Activated naive CD8-positive, alpha-beta T cell treated with anti-CD3 and anti-CD28 coated beads, Interleukin-2, amount 50 U/mL, for 16 hours (primary cell): ENCODE measurements around the gene LETM1.

ENCODE experiments used
- DNase-seq: peaks from one replicate; pipeline ENCODE4 v3.0.0-alpha.2; 2020; ENCODE audit warnings: low read depth, low spot score

The LETM1 gene

GRCh38 chr4:1807332-1807777 lies 48.6 kb downstream of the LETM1 start:
- DNase-seq: no peak

DNA sequence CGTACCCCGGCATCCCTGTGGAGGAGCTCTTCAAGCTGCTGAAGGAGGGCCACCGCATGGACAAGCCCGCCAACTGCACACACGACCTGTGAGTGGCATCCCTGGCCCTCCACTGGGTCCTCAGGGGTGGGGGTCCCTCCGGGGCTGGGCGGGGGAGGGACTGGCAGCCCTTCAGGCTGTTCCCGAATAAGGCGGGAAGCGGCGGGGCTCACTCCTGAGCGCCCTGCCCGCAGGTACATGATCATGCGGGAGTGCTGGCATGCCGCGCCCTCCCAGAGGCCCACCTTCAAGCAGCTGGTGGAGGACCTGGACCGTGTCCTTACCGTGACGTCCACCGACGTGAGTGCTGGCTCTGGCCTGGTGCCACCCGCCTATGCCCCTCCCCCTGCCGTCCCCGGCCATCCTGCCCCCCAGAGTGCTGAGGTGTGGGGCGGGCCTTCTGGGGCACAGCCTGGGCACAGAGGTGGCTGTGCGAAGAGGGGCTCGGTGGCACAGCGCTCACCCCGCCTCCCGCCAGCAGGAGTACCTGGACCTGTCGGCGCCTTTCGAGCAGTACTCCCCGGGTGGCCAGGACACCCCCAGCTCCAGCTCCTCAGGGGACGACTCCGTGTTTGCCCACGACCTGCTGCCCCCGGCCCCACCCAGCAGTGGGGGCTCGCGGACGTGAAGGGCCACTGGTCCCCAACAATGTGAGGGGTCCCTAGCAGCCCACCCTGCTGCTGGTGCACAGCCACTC lies 49.2 kb downstream of the LETM1 start:
- no peak for DNase-seq

GRCh38 chr4:1806223-1806564 lies 49.8 kb downstream of the LETM1 start:
- DNase-seq: no peak

- DNase-seq: no peak
Measured at GRCh38 chr4:1805493-1806222, 50.3 kb downstream of the LETM1 start.

DNA sequence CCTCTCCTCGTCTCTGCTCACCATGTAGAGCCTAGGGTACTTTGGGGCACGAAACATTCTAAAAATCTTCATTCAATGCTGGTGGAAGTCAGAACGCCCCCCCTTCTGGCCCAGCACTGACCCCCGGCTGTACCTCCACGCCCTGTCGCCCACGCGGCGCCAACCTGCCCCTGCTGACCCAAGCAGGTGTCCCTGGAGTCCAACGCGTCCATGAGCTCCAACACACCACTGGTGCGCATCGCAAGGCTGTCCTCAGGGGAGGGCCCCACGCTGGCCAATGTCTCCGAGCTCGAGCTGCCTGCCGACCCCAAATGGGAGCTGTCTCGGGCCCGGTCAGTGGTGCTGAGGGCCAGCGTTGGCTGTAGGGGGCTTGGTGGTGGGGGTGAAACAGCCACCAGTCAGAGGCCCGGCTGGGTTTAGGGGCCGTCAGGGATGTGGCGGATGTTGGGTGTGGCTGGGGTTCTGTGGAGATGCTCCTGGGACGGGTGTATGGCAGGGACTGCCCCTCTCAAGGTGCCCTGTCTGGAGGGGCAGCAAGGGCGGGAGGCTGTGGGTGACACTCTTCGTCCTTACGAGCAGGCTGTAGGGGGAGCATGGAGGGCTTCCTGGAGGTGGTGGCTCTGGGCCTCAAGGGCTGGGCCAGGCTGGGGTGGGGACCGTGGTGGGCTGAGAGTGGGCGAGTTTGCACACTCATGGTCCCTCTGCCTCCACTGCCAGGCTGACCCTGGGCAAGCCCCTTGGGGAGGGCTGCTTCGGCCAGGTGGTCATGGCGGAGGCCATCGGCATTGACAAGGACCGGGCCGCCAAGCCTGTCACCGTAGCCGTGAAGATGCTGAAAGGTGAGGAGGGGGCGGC lies 51.1 kb downstream of the LETM1 start:
- DNase-seq: no peak

DNA sequence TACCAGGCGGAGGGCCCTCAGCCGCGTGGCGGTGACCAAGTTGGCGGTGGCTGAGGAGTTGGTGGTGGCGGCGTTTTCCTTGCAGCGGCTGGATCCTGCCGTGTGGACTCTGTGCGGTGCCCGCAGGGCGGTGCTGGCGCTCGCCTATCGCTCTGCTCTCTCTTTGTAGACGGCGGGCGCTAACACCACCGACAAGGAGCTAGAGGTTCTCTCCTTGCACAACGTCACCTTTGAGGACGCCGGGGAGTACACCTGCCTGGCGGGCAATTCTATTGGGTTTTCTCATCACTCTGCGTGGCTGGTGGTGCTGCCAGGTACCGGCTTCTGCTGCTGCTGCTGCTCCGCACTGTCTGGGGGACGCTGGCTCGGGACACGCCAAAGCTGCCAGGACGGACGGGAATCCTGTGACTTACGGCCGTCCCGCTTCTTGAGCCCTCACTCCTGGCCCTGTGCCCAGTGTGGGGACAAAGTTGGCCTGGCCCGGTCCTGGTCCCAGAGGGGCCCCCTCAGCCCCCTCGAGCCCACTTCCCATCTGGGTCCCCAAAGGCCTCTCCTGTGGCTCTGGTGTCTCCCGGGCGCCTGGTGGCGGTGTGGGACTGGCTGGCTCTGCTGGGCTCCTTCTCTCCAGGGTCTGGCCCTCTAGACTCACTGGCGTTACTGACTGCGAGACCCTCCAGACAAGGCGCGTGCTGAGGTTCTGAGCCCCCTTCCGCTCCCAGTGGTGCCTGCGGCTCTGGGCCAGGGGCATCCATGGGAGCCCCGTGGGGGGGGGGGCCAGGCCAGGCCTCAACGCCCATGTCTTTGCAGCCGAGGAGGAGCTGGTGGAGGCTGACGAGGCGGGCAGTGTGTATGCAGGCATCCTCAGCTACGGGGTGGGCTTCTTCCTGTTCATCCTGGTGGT lies 52.2 kb downstream of the LETM1 start:
- DNase-seq: no peak

GRCh38 chr4:1802720-1803522 lies 53.0 kb downstream of the LETM1 start:
- no peak for DNase-seq

GRCh38 chr4:1802151-1802715 lies 53.7 kb downstream of the LETM1 start:
- no peak for DNase-seq

DNA sequence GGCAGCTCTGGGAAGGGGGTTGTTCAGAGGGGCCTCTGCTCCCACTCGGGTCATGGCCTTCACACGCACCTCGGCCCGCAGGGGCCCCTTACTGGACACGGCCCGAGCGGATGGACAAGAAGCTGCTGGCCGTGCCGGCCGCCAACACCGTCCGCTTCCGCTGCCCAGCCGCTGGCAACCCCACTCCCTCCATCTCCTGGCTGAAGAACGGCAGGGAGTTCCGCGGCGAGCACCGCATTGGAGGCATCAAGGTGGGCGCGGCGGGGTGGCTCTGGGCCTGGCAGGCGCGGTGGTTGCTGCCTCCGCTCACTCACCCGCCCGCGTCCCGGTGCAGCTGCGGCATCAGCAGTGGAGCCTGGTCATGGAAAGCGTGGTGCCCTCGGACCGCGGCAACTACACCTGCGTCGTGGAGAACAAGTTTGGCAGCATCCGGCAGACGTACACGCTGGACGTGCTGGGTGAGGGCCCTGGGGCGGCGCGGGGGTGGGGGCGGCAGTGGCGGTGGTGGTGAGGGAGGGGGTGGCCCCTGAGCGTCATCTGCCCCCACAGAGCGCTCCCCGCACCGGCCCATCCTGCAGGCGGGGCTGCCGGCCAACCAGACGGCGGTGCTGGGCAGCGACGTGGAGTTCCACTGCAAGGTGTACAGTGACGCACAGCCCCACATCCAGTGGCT lies 54.5 kb downstream of the LETM1 start:
- no peak for DNase-seq

DNA sequence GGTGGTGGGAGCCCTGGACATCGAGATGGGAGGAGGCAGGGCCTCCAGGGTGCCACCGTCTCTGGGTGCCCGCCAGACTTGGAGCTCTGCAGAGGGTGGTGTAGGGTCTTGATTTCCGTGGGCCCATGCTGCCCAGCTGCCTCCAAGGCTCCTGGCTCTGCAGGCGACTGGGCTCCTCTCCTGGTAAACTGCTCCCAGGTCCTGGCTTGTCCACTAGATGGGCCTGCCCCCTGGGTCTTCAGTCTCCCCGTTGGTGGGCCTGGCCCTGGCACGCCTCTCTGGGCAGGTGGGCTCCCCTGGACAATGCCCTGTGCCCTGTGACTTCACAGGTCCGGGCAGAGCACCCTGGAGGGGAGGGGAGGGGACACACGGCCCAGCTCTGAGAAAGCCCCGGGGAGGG lies 55.2 kb downstream of the LETM1 start:
- DNase-seq: no peak

DNA sequence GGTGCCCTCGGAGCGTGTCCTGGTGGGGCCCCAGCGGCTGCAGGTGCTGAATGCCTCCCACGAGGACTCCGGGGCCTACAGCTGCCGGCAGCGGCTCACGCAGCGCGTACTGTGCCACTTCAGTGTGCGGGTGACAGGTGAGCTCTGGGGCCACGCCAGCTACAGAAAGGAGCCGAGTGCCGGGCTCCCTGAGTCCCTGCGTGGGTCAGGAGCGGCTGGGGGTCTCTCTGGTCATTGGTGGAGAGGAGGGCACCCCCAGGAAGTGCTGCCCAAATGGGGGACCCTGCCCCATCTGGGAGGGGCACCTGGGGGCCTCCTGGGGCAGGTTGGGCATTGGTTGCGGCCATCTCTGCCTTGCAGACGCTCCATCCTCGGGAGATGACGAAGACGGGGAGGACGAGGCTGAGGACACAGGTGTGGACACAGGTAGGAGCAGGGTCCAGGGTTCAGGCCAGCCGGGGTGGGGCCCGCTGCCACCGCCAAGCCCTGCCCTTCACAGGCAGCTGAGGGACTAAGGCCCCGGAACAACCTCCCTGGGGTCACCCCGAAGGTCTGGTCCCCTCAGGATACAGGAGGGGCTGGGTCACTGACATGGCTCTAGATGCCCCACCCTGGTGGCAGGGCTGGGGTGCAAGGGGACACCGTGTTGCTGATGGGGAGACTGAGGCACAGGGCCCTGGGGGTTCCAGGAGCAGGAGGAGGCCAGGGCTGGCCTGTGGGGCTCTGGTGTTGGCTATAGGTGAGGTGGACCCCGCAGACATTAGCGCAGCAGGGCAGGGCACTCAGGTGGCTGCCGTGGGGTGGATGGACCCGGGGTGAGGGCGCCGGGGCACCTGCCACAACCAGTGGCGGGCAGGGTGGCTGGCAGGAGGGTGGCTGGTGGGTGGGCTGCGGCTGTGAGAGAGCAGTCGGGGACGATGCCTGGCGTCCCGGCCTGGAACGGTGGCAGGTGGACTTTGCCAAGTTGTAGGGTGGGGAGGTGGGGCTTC lies 56.3 kb downstream of the LETM1 start:
- no peak for DNase-seq

DNA sequence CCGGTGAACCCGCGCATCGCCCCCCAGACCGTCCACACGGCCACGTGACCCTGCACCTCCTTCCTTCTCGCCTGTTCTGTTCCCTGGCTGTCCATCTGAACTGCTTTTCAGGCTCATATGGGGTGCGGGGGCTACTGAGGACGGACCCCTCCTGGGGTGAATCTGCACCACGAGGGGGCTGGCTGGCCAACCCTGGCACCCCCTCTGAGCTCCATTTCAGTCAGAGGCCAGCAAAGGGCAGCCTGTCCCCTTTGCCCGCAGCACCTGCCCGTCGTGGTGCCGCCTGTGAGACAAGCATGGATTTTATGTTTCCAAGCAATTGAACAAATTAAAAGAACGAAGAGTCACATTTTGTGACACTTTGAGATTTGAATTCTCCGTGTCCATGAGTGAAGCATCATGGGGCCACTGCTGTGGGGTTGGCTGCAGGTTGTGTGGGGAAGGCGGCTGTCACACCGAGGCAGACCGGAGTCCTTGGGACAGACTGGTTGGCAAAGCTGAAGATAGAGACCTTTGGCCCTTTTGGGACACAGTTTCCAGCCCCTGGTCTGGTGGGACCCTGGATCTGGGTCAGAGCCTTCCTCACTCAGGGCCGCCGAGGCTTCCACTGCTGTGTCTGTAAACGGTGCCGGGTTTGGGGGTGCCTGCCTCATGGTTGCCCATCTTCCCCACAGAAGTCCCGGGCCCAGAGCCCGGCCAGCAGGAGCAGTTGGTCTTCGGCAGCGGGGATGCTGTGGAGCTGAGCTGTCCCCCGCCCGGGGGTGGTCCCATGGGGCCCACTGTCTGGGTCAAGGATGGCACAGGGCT lies 57.2 kb downstream of the LETM1 start:
- no peak for DNase-seq

DNA sequence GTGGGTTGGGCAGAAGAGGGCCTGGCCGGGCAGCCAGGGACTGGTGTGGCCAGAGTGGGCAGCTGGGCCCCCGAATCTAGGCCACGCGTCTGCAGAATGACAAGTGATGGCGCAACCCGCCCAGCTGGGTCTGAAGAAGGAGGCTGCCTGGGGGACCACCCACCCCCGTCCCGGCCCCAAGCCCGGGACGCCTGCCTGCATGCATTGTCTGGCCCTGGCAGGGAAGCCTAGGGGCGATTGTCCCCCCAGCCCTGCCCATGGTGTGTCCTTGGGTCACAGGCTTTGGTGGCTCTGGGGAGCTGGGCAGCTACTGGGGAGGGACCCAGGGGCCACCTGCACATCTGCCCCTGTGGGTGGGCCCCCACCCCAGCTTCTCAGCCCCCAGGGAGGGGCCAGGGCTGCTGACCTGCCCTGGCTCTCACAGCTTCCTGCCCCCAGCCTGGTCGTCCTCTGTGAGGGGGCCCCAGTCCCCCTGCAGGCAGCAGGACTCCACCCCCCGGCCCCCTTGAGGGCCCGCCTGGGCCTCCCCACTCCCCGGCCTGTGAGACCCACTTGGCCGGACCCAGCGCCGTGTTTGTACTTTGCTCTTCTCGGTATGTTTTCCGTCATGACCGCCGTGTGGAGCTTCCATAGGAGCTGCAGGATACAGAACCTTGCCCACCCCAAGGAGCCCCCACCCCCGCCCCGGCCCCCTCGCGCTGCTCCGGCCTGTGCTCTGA lies 57.9 kb downstream of the LETM1 start:
- DNase-seq: no peak

GRCh38 chr4:1797298-1797860 lies 58.6 kb downstream of the LETM1 start:
- no peak for DNase-seq

- DNase-seq: no peak
Measured at GRCh38 chr4:1796486-1797204, 59.3 kb downstream of the LETM1 start.
